Posterior cingulate gyrus (tissue), 11 donors: ENCODE results near the gene CLEC4M.
"Not testable (repeated sequence)": the region's sequence is repeated elsewhere in the genome, so short reads cannot be mapped to it uniquely, and the experiment has no call there.

ENCODE experiments used
- DNase-seq, 10 donors: peaks; one replicate each; pipeline versions ENCODE4 v3.0.0 to v3.0.0-alpha.2; 2020 to 2021; ENCODE audit warnings: mixed read lengths in 3 of 10
- intact Hi-C: fragments of 100-400 bp; cut with DNase I; formaldehyde crosslinking; loops from one replicate; pipeline ENCODE4 v1.15.1; 2023

The CLEC4M gene

DNA sequence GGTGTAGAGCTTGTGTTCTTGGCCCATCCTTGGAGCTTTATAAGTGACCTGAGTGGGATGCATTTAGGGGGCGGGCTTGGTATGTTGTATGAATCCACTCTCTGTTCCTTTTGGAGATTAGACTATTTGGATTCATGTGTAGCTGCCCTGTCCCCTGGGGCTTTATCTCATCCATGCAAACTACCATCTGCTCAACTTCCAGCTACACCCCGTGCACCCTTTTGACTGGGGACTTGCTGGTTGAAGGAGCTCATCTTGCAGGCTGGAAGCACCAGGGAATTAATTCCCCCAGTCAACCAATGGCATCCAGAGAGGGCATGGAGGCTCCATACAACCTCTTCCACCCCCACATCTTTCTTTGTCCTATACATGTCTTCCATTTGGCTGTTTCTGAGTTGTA, 6.1 kb downstream of the CLEC4M start:
- intact Hi-C loops = no loop called here
- DNase-seq = no peak

DNA sequence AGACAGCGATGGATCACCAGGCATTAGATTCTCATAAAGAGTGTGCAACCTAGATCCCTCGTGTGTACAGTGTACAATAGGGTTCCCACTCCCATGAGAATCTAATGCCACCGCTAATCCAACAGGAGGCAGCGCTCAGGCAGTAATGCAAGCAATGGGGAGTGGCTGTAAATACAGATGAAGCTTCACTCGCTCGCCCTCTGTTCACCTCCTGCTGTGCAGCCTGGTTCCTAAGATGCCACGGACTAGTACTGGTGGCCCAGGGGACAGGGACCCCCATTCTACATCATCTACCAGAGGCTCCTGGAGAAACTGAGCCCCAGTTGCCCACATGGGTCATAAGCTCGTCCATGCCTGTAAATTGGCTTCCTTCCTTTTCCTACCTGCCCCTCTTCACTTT, 8.0 kb downstream of the CLEC4M start:
- no peak for DNase-seq
- intact Hi-C loops = no loop called here

- intact Hi-C loops = no loop called here
- DNase-seq = no peak
Observed at GRCh38 chr19:7772752-7773291, 9.8 kb downstream of the CLEC4M start.

DNA sequence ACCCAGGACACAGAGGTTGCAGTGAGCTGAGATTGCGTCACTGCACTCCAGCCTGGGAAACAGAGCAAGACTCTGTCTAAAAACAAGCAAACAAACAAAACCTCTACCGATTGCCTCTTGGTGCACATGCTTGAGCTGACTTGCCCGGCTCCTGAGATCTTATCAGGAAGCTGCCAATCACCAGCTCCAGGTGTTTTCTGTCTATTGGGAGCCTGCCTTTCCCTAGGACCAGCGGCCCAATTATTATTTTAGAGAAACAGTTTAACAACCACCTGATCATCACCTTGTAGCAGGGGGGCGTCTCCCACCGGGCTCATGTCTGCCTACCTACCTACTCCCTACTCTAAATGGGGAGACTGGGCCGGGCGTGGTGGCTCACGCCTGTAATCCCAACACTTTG, 10.8 kb downstream of the CLEC4M start:
- DNase-seq = no peak
- intact Hi-C loops = no loop called here

- DNase-seq = peak in 1 of 10 donors; percentile 50
- intact Hi-C loops = no loop called here
Observed at GRCh38 chr19:7775761-7776160, 12.7 kb downstream of the CLEC4M start.

GRCh38 chr19:7778081-7778480, 15.0 kb downstream of the CLEC4M start:
- intact Hi-C loops = no loop called here
- DNase-seq = no peak

GRCh38 chr19:7779631-7780486, 16.8 kb downstream of the CLEC4M start:
- intact Hi-C loops = no loop called here
- DNase-seq = no peak

DNA sequence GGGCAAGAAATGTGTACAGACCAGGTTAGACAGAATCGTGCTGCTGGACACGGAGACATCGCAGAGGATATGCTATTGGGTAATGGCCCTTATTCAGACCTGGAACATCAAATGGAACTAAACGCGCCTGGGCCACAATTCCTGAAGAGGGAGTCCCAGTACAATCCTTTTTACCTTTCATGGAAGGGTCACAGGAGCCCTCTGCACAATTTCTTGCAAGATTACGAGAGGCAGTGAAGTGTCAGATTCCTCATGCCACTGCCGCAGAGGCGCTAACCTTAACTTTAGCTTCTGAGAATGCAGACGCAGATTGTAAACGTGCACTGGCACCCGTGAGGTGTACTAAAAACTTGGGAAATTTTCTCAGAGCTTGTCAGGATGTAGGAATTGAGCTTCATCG, 18.1 kb downstream of the CLEC4M start:
- intact Hi-C loops = no loop called here
- DNase-seq = no peak

DNA sequence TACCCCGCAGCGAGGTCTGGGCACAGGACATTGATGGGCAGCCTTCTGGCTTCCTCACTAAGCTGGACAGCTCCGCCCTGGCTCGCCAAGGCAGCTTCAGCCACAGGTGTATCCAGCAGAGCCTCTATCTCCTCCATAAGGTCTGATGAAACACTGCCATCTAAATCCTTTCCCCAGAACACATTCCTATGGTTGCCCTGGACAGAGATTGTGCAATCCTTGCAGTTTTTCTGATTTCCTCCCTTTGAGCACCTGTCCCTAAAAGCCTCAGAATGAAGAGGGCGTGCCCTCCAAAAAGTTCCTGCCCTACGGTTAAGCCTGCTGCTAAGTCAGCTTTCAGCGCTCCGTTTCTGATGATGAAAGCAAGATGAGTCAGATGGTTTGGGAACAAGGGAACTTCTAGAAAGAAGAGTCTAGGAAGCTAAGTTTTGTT, 21.0 kb downstream of the CLEC4M start:
- peak in 1 of 10 donors; percentile 49 for DNase-seq
- intact Hi-C loops = no loop called here

GRCh38 chr19:7784856-7785255, 21.8 kb downstream of the CLEC4M start:
- intact Hi-C loops = no loop called here
- DNase-seq = no peak

- intact Hi-C loops = no loop called here
- no peak for DNase-seq
Observed at GRCh38 chr19:7787141-7787540, 24.1 kb downstream of the CLEC4M start.

DNA sequence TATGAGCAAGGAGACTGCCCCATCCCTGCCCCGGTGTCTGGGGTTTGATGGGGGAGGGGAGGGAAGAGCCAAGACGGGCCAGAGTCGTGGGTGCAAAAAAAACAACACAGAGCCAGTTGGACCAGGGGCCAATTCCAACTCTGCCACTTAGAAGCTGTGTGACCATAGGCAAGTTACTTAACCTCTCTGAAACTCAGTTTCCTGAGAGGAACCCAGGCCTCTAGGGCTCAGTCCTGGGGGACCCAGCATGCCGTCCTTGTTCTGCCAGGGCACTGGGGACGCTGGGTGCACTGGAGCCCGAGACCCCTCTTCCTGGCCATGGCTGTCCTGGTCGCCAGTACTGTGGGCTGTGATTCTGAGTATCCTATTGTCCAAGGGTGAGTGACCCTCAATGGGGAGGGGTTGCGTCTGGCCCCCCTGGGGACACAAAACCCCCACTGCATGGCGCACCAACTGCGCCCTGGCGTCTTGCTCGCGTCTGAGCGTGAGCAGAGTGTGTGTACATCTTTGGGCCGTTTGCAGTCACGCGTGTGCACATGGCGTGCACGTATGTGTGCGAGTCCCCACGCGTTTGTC, 24.6 kb downstream of the CLEC4M start:
- intact Hi-C loops = no loop called here
- DNase-seq = no peak

DNA sequence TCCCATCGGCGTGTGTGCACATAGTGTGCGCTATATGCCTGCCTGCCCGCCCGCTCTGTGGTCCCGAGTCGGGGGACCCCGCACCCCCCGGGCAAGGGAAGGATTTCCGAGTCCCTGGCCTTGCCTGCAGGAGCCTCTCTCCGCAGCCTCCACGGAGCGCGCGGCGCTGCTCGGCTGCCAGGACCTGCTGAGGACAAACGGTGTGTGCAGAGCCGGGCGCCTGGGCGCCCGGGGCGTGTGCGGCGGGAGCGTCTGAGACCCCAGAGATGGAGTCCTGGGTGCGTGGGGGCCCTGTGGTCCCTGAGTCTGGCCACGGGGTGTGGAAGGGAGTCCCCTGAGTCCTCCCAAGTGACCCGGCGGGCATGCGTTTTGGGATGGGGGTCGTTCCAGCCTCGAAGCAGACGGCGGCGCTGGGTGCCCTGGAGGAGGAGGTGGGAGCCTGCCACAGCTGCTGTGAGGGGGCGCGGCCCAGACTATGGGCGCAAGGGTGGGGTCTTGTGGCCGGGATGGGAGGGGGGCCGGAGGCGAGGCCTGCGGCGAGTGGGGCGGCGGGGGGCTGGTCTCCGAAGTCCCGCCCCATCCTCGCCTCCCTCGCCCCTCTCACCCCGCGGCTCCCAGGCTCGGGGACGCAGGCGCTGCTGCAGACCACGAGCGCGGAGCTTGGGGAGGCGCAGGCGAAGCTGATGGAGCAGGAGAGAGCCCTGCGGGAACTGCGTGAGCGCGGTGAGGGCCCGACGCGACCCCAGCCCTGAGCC, 25.3 kb downstream of the CLEC4M start:
- peak in 6 of 10 donors; percentile 5 to 92 (median 54) for DNase-seq
- intact Hi-C loops = no loop called here

- no peak for DNase-seq
- intact Hi-C loops = no loop called here
Observed at GRCh38 chr19:7788933-7789323, 25.9 kb downstream of the CLEC4M start.

DNA sequence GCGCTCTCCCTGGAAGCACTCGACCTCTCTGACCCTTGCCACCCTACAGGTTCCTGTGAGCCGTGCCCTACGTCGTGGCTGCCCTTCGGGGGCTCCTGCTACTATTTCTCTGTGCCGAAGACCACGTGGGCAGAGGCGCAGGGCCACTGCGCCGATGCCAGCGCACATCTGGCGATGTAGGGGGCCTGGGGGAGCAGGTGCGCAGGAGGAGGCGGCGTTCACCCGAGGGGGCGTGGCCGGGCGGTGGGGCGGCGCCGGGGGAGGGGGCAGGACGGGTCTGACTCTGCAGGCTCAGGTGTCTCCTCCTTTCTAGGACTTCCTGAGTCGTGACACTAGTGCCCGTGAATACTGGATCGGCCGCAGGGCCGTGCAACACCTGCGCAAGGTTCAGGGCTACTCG, 26.4 kb downstream of the CLEC4M start:
- no peak for DNase-seq
- intact Hi-C loops = no loop called here

DNA sequence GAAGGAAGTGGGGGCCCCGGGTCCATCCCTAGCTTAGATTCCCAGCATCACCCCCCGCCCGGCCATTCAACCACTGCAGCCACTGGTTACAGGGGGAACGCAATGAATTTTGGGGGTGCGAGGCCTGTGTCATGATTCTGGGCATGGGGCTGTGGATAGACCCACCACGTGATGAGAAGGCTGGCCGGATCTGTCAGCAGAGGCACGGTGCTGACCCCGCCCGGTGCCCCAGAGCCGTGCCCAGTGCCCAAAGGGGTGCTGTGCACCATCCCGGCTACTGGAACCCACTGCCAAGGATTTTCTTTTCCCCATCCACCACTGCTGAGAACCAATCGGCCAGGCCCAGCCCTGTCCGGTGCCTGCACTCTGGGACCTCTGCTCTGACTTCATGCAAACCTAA, 27.4 kb downstream of the CLEC4M start:
- DNase-seq = no peak
- intact Hi-C loops = no loop called here

DNA sequence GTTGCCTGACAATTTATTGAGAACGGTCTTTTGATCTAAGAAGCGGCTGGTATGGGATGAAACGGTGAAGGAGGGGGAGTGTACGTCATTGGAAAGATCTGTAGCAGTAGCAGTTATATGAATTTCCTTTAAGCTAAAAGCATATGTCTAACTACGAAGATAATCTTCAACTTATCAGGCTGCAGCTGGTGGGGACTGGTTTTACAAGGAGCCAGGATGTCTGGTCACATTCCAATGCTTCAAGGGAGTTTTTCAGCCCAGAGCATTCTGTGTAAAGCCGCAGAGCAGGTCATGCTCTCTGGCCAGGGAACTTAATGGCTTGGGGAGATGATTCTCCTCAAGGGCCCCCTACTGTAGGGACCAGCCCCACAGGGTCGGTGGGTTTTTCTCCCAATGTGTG, 29.2 kb downstream of the CLEC4M start:
- no peak for DNase-seq
- intact Hi-C loops = no loop called here

DNA sequence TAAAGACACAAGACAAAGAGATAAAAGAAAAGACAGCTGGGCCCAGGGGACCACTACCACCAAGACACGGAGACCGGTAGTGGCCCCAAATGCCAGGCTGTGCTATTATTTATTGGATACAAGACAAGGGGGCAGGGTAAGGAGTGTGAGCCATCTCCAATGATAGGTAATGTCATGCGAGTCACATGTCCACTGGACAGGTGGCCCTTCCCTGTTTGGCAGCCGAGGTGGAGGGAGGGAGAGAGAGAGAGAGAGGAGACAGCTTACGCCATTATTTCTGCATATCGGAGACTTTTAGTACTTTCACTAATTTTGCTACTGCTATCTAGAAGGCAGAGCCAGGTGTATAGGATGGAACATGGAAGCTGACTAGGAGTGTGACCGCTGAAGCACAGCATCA, 29.7 kb downstream of the CLEC4M start:
- DNase-seq, intact Hi-C loops: not testable (repeated sequence)

DNA sequence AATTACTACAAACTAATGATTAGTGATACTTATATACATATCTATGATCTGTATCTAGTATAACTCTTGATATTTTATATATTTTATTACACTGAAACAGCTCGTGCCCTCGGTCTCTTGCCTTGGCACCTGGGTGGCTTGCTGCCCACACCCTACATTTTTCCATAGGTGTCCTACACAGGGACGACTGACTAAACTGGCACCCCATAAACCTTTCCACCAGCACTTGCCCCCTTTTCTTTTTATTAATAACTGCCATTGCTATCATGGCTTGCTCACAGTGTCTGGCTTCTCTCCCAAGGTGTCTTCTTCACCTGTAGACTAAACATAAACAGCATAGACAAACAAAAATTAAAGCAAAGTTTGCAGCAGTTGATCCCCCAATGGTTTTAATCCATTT, 30.4 kb downstream of the CLEC4M start:
- intact Hi-C loops = no loop called here
- no peak for DNase-seq

DNA sequence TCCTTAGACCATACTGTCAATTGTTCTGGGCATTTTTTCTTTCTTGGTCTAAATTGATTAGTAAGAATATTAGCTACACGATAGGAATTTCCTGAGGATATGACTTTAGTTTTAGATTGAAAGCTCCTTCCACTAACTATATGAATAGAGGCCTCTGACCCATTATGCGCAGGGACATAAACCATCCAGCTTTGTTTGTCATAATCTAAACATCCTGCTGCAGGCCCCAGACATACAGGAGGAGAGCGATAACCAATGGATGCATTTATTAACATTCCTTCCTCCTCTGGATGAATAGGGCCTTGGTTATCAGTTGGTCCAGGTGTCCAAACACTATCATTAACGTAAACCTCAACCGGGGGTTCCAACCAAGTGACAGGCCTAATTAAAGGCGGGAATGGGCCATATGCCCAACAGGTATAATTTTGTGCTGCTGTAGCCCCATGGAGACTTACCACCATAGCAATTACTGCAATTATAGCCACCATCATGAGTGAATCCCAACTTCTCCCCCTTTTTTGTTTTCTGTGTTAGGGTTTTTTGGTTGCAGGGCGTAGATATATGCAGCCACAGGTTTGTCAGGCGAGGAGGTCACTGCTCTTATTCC, 32.6 kb downstream of the CLEC4M start:
- intact Hi-C loops = loop anchor here (5.0 kb wide), 1 partner anchor 228 kb away; no protein-coding TSS in a partner anchor
- no peak for DNase-seq
